ENCODE results near the gene DIP2C.

Gene DIP2C

GRCh38 chr10:507355-507699 lies 182.1 kb downstream of the DIP2C start:
- DNase-seq, result no peak

- DNase-seq, result no peak
These were observed 182.8 kb downstream of the DIP2C start for GRCh38 chr10:506451-507354.

- no peak for DNase-seq
These were observed 184.0 kb downstream of the DIP2C start for GRCh38 chr10:505419-505818.

DNA sequence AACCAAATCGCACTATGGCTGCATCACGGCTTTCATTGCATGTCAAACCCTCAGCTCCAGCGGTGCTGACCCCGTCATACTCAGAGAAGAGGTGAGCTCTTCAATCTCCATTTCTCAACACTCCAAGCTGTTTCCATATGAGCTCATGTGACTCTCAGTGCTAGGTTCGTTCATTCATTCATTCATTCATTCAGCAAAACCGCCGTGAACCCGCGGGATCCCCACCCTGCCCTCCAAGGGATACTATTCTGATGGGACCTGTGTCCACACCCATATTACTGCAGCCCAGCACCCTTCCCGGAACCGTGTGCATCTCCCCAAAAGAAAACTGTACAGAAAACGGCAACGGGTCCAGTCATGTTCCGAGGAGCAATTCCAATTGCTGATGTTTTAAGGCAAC lies 184.7 kb downstream of the DIP2C start:
- DNase-seq, result no peak

DNA sequence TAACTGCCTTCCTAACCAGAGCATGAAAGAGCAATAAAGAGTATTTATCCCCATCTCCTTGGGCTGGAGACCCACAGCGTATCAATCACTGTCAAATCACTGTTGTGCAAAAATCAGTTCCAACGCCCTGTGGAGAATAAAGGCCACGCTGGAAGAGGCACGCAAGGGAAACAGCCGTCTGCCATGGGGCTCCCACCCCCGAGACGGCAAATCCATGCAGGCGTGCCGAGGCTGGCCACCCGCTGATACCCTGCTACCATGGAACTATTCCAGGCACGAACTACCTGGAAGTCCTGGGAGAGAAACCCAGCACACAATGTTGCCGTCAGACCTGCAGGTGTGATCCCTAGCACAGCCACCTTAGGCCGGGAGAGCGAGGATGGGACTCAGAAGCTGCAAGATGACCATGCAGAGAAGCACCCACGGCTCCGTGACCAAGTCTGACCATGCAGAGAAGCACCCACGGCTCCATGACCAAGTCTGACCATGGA lies 185.3 kb downstream of the DIP2C start:
- DNase-seq, result no peak

DNA sequence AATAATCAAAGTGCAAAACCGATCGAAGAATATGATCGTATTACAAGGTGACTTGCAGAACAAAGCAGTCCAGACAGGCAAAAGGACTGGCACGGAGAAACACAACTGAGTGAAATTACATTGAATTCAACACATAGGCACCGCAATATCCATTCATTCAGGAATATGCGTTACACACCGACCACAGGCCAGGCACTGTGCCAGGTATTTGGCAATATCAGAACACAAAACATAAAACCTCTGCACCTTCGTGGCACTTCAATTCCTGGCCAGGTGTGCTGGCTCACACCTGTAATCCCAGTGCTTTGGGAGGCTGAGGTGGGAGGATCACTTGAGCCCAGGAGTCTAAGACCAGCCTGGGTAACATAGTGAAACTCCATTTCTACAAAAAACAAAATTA lies 187.9 kb downstream of the DIP2C start:
- no peak for DNase-seq

DNA sequence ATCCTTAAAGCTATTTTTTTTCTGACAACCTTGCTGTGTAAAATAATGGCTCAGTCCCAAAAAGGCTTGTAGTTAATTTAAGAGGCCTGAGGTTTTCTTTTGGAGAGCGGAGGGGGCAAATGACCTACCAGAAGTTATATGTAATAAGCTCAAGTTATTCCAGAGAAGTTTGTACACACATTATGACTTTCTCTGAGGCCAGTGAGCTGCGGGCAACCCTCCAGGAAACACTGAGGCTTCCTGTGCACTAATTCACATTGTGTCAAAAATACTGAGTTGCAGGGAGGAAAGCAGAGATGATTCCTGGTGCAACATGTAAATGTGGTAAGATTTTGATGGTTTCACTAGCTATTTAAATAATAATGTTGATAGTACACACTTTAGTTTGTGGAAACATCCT lies 188.6 kb downstream of the DIP2C start:
- DNase-seq, result no peak

GRCh38 chr10:499991-500390 lies 189.5 kb downstream of the DIP2C start:
- DNase-seq, result no peak

GRCh38 chr10:498760-499435 lies 190.6 kb downstream of the DIP2C start:
- no peak for DNase-seq

- DNase-seq, result no peak
These were observed 191.5 kb downstream of the DIP2C start for GRCh38 chr10:497898-498451.

- DNase-seq, result no peak
These were observed 192.2 kb downstream of the DIP2C start for GRCh38 chr10:497289-497688.

DNA sequence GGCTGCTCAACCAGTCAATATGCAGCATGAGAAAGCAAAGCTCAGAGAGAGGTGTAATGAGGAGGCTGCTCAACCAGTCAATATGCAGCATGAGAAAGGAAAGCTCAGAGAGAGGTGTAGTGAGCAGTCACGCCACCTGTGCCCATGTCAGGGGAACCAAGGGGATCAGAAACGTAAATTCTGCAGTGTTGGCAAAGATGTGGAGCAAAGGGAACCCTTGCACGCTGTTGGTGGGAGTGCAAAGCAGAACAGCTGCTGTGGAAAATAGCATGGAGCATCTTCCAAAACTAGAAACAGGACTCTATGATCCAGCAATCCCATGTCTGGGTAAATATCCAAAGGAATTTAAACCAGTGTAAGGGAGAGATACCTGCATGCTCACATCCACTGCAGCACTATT lies 194.9 kb downstream of the DIP2C start:
- no peak for DNase-seq

- DNase-seq, result no peak
These were observed 195.3 kb downstream of the DIP2C start for GRCh38 chr10:494149-494542.

- no peak for DNase-seq
These were observed 195.9 kb downstream of the DIP2C start for GRCh38 chr10:493391-494148.

DNA sequence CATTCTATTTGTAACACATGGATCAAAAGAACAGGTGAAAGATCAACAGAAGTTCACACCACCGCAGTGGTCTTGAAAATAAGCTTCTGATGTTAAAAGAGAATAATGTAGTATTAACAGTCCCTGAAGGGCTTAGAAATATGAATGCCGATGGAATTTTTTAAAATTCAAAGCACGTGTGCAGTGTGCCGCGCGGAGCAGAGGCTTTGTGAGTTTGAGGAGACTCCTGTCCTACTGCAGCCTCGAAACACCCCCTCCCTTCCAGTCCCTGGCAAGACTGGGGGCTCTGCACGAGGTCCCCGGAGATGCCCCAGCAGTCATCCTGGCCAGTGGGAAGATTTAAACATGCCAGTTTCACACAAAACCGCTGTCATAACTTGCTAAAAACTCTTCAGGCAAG lies 196.6 kb downstream of the DIP2C start:
- DNase-seq, result no peak

DNA sequence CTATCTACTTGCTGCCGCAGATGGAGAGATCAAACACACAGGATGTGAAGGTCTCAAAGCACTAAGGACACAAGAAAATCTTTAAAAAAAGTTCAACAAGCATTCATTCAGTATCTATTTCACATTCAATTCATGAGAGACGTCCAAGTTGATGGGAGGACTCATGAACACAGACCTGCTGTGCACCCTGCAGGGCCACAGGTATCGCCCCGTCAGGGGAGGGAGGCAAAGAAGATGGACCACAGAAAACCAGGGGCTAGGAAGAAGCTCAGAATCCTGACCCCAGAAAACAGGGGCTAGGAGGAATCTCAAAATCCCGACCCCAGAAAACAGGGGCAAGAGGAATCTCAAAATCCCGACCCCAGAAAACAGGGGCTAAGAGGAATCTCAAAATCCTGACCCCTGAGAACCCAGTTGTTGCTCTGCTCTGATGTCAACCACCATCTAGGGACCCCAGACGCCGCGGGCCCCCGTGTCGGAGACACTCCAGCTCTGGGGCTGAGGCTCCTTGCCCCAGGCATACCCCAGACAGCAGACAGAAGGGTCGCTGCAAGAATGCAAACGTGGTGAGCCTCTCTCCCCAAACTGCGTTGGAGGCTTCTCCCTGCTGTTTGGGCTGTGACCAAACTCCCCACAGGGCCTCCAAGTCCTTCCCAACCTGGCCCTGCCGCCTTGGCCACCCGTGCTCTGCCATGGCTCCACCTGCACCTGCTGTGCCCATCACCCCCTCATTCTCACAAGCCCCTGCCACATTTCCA lies 197.6 kb downstream of the DIP2C start:
- no peak for DNase-seq

- no peak for DNase-seq
These were observed 198.4 kb downstream of the DIP2C start for GRCh38 chr10:490891-491571.

GRCh38 chr10:490256-490655 lies 199.2 kb downstream of the DIP2C start:
- DNase-seq, result no peak

GRCh38 chr10:489330-489729 lies 200.1 kb downstream of the DIP2C start:
- no peak for DNase-seq

- DNase-seq, result no peak
These were observed 200.6 kb downstream of the DIP2C start for GRCh38 chr10:488933-489215.

DNA sequence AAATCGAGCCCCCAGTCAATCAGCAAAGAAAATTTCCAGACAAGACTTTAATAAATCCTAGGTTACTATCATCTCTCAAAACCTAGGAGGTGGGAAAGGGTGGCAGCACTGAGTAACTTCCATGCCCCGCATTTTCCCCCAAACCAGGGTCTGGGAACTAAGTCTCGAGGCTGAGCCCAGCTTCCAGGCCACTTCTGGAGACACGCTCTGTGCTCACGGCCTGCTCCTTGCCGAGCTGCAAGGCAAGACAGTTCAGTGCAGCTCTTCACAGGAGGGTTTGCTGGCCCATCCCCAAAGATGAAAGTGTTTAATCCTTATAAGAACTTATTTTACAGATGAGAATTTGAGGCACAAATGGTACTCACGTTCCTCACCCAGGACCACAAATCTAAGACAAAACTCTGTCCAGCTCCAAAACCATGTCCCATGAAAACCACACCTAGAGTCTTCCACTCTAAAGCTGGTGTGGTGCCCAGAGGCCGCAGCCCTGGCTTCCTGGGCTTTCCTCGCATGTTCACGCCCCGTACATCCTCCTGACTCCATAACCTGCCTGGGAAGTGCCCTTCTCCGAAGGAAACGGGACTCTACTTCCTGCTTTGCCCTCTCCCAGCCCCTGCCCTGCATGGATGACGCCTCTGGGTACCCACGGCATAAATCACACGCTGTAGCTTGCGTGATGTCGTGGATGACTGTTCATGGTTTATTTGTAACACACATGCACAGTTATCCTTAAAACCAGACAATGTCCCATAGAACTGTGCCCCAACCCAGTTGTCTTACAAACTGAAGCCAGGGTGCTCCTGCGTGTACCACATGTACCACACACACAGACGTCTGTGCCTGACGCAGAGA lies 201.2 kb downstream of the DIP2C start:
- no peak for DNase-seq
